Fibroblast of the aortic adventitia (primary cell): ENCODE data around the gene CAPG. TPM values are rescaled to one million over a fixed set of nuclear protein-coding genes. Genes with fewer than 3 reads are reported as not detected.

Source experiments
- DNase-seq: peaks from one replicate; pipeline ENCODE4 v3.0.0-alpha.2; 2010; ENCODE audit warnings: low read depth
- H3K4me3 ChIP-seq: 2 replicates; pipeline ENCODE4 v1.5.1; 2011; ENCODE audit warnings: low read depth, mild to moderate bottlenecking, control low read depth, low read length, moderate library complexity
- total RNA-seq: library from RNA; depleted of rRNA; stranded (reverse); fragments of >200 nt; gene quantifications from 2 replicates; pipeline ENCODE4 v1.2.3, GENCODE V29; 2012; ENCODE audit warnings: low replicate concordance
- TF ChIP-seq, protein P1 (sequence below): IDR thresholded peaks from 2 replicates; pipeline ENCODE4 v1.5.1; 2011; ENCODE audit warnings: mild to moderate bottlenecking, low read length, control low read depth, inconsistent platforms; ENCODE audit not compliant: insufficient read depth

CAPG gene
- total RNA-seq, 1 donor = 131 TPM

DNA sequence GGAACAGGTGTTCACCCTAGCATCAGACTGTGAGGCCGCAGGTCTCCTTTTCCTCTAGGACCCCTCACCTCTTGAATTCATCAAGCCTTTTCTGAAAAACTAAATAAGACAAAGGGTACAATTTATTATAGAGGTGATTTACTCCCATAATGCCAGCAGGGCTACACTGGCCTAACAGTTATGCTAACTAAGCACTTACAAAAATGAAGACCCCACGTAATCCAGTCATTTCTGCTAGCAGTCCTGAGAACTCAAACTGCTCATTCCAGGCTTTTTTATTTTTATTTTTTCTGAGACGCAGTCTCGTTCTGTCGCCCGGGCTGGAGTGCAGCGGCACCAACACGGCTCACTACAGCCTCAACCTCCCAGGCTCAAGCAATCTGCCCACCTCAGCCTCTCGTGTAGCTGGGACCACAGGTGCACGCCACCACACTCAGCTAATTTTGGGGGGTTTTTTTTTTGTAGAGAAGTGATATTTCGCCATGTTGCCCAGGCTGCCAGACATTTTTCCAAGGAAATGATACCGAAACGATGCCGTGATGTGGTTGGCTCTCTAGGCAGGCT lies 14.2 kb downstream of the CAPG start:
- H3K4me3 ChIP-seq = no peak overlapping the region
- DNase-seq = no peak
- TF ChIP-seq, protein P1, sequence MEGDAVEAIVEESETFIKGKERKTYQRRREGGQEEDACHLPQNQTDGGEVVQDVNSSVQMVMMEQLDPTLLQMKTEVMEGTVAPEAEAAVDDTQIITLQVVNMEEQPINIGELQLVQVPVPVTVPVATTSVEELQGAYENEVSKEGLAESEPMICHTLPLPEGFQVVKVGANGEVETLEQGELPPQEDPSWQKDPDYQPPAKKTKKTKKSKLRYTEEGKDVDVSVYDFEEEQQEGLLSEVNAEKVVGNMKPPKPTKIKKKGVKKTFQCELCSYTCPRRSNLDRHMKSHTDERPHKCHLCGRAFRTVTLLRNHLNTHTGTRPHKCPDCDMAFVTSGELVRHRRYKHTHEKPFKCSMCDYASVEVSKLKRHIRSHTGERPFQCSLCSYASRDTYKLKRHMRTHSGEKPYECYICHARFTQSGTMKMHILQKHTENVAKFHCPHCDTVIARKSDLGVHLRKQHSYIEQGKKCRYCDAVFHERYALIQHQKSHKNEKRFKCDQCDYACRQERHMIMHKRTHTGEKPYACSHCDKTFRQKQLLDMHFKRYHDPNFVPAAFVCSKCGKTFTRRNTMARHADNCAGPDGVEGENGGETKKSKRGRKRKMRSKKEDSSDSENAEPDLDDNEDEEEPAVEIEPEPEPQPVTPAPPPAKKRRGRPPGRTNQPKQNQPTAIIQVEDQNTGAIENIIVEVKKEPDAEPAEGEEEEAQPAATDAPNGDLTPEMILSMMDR = no peak

GRCh38 chr2:85394976-85395375 lies 15.2 kb downstream of the CAPG start:
- no peak for DNase-seq
- TF ChIP-seq, protein P1 = no peak
- H3K4me3 ChIP-seq = no peak overlapping the region

GRCh38 chr2:85394261-85394681 lies 15.9 kb downstream of the CAPG start:
- DNase-seq = no peak
- TF ChIP-seq, protein P1 = no peak
- no peak overlapping the region for H3K4me3 ChIP-seq

GRCh38 chr2:85393836-85394235 lies 16.3 kb downstream of the CAPG start:
- TF ChIP-seq, protein P1 = no peak
- no peak overlapping the region for H3K4me3 ChIP-seq
- no peak for DNase-seq

GRCh38 chr2:85390941-85391669 lies 19.1 kb downstream of the CAPG start:
- no peak overlapping the region for H3K4me3 ChIP-seq
- DNase-seq = peak; percentile 50
- TF ChIP-seq, protein P1 = peak; percentile 79

DNA sequence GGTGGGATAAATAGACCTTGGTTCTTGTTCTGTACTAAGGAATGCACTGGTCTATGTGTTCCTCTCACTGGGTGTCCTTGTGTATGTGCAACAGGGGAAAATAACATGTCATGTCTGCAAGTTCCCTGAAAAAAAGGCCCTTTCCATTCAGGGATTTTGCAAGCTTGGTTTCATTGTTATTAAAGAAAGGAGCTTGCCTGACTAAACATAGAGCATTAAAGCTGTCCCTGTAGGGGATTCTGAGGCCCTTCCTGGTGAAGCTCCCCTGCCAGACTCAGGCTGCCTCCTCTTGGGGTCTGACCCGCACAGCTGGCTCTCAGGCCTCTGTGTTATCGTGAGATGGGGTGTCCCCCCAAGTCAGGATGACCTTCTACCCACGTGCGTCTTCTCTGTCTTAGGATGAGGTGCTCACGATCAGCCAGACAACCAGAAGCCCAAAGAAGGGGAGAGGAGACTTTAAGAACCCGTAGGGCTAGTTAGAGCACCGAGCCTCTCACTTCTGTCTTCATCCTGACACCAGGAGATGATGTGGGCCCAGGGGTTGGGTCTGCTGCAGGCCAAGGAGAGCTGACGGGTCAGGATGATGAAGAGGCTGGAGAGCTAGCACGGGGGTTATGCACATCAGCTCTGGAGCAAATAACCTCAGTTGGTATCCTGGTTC lies 21.2 kb downstream of the CAPG start:
- no peak overlapping the region for H3K4me3 ChIP-seq
- DNase-seq = no peak
- TF ChIP-seq, protein P1 = no peak
